ENCODE measurements around the gene OR5M11. TPM values are rescaled to one million over a fixed set of nuclear protein-coding genes. Genes with fewer than 3 reads are reported as not detected.
"Not testable (repeated sequence)": the region's sequence is repeated elsewhere in the genome, so short reads cannot be mapped to it uniquely, and the experiment has no call there.

OR5M11 gene
- polyA plus RNA-seq (not detected in 2 replicates), polyA minus RNA-seq (not detected in 2 replicates)

- Histone ChIP-seq H3K4me3 (ENCODE audit: low read length) (no peak within 1 kb of the TSS), H3K9ac (ENCODE audit: low read length) (no peak within 1 kb of the TSS), H3K79me2 (replicated peaks; ENCODE audit: insufficient read depth, low read length) (no peaks in the 10 kb centered on the region), H2AFZ (ENCODE audit: low read depth, low read length) (no peak within 1 kb of the TSS), H3F3A (ENCODE audit: insufficient read depth, low read length, poor library complexity, severe bottlenecking) (no peaks in the 10 kb centered on the region), H3K27me3 (ENCODE audit: insufficient read depth, low read depth, low read length) (no peaks in the 10 kb centered on the region), H3K9me3 (ENCODE audit: low read length) (no peaks in the 10 kb centered on the region), H3K4me2 (ENCODE audit: low read length) (no peak within 1 kb of the TSS), H3K9me2 (ENCODE audit: insufficient read depth, low read length) (no peaks in the 10 kb centered on the region), H4K20me1 (ENCODE audit: insufficient read depth) (no peaks in the 10 kb centered on the region), H3K27ac (ENCODE audit: low read length) (no peak within 1 kb of the TSS), H3K36me3 (ENCODE audit: insufficient read depth, low read length) (no peaks in the 10 kb centered on the region)
- TF ChIP-seq, protein P1, sequence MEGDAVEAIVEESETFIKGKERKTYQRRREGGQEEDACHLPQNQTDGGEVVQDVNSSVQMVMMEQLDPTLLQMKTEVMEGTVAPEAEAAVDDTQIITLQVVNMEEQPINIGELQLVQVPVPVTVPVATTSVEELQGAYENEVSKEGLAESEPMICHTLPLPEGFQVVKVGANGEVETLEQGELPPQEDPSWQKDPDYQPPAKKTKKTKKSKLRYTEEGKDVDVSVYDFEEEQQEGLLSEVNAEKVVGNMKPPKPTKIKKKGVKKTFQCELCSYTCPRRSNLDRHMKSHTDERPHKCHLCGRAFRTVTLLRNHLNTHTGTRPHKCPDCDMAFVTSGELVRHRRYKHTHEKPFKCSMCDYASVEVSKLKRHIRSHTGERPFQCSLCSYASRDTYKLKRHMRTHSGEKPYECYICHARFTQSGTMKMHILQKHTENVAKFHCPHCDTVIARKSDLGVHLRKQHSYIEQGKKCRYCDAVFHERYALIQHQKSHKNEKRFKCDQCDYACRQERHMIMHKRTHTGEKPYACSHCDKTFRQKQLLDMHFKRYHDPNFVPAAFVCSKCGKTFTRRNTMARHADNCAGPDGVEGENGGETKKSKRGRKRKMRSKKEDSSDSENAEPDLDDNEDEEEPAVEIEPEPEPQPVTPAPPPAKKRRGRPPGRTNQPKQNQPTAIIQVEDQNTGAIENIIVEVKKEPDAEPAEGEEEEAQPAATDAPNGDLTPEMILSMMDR (IDR thresholded peaks at IDR 0.05; ENCODE audit: poor library complexity, severe bottlenecking), result no peak
- TF ChIP-seq RAD21 (conservative IDR thresholded peaks at IDR 0.05) (no peak), POLR2AphosphoS5 (IDR thresholded peaks at IDR 0.05) (no peak), SMC3 (conservative IDR thresholded peaks at IDR 0.05; ENCODE audit: poor library complexity) (no peak), REST (IDR thresholded peaks at IDR 0.05; ENCODE audit: borderline replicate concordance) (no peak), MXI1 (conservative IDR thresholded peaks at IDR 0.05; ENCODE audit: poor library complexity, severe bottlenecking) (no peak), EZH2 (IDR thresholded peaks at IDR 0.05; ENCODE audit: borderline replicate concordance, insufficient read depth, low read length, poor library complexity, severe bottlenecking) (no peak), TAF1 (IDR thresholded peaks at IDR 0.05; ENCODE audit: low read depth) (no peak), EP300 (conservative IDR thresholded peaks at IDR 0.05; ENCODE audit: poor library complexity, severe bottlenecking) (no peak)
Observed at GRCh38 chr11:56543157-56543556, at the start of gene OR5M11. Gene OR5M11 (minus strand): TSS chr11:56543257. CDS start chr11:56543257, 0 bp downstream.

- not testable (repeated sequence) for H3K4me3 ChIP-seq (ENCODE audit: low read length); H3F3A ChIP-seq (ENCODE audit: insufficient read depth, low read length, poor library complexity, severe bottlenecking); H3K4me2 ChIP-seq (ENCODE audit: low read length); H3K36me3 ChIP-seq (ENCODE audit: insufficient read depth, low read length); H3K9me3 ChIP-seq (ENCODE audit: low read length); H3K27me3 ChIP-seq (ENCODE audit: insufficient read depth, low read depth, low read length); H3K9me2 ChIP-seq (ENCODE audit: insufficient read depth, low read length); H3K27ac ChIP-seq (ENCODE audit: low read length); H3K9ac ChIP-seq (ENCODE audit: low read length); H3K79me2 ChIP-seq (replicated peaks; ENCODE audit: insufficient read depth, low read length); H4K20me1 ChIP-seq (ENCODE audit: insufficient read depth); H2AFZ ChIP-seq (ENCODE audit: low read depth, low read length)
Observed at GRCh38 chr11:56592088-56592717, 49.1 kb upstream of the OR5M11 start.
